ENCODE results near the gene ELMOD3.

- TF ChIP-seq CTCF (IDR thresholded peaks at IDR 0.05; ENCODE audit: low read depth, low read length, missing input control), result no peak
- TF ChIP-seq EGR1 (IDR thresholded peaks at IDR 0.05; ENCODE audit: low read depth in 2 of 2), result no peak
- no peak for TF ChIP-seq FOXA1 (IDR thresholded peaks at IDR 0.05)
- no peak for TF ChIP-seq REST (IDR thresholded peaks at IDR 0.05)
- TF ChIP-seq MAX (IDR thresholded peaks at IDR 0.05), result no peak
- no peak for TF ChIP-seq HNF4G (IDR thresholded peaks at IDR 0.05)
- TF ChIP-seq ZBTB33 (IDR thresholded peaks at IDR 0.05), result no peak
- TF ChIP-seq JUND (IDR thresholded peaks at IDR 0.05), result no peak
- TF ChIP-seq RAD21 (IDR thresholded peaks at IDR 0.05), result peak in 1 of 2 donors; percentile 6
- no peak for TF ChIP-seq GABPA (IDR thresholded peaks at IDR 0.05 in 1 of 2, conservative IDR thresholded peaks at IDR 0.05 in 1 of 2)
- TF ChIP-seq SP1 (IDR thresholded peaks at IDR 0.05), result peak; percentile 31
- TF ChIP-seq YY1 (IDR thresholded peaks at IDR 0.05), result peak; percentile 17
- TF ChIP-seq TAF1 (conservative IDR thresholded peaks at IDR 0.05), result no peak
- no peak for TF ChIP-seq RXRA (IDR thresholded peaks at IDR 0.05)
These were observed 63.8 kb downstream of the ELMOD3 start, which contains the start of gene SH2D6 for GRCh38 chr2:85418132-85419008.
